ENCODE data around the gene DUSP15. TPM values are rescaled to one million over a fixed set of nuclear protein-coding genes. Genes with fewer than 3 reads are reported as not detected.
"Not testable (repeated sequence)": the region's sequence is repeated elsewhere in the genome, so short reads cannot be mapped to it uniquely, and the experiment has no call there.

DUSP15 gene
- polyA plus RNA-seq, 1 donor (not counting 4 experiments of a cell fraction or from before 2014, with no cell fraction given) = not detected

GRCh38 chr20:31816221-31816620 is 54.1 kb downstream of the DUSP15 start:
- H3K27me3 ChIP-seq (ENCODE audit: control insufficient read depth, extremely low read depth, insufficient read depth, low read length) = peaks cover 4% of the 10 kb centered on the region
- H3K27ac ChIP-seq (ENCODE audit: control insufficient read depth, insufficient read depth, low read length) = no peak overlapping the region
- H2AFZ ChIP-seq (ENCODE audit: control insufficient read depth, low read length) = no peak overlapping the region
- no peaks in the 10 kb centered on the region for H3K79me2 ChIP-seq (ENCODE audit: control insufficient read depth, insufficient read depth, low read length)
- no peak for TF ChIP-seq EZH2 (IDR thresholded peaks at IDR 0.05; ENCODE audit: low read length)
- no peak for TF ChIP-seq CTCF (optimal IDR thresholded peaks at IDR 0.05 in 1 of 3, IDR thresholded peaks at IDR 0.05 in 1 of 3, conservative IDR thresholded peaks at IDR 0.05 in 1 of 3; ENCODE audit: extremely low read depth in 1 of 3, insufficient read depth in 2 of 3, low read length in 3 of 3)
- no peaks in the 10 kb centered on the region for H3K4me1 ChIP-seq (ENCODE audit: control insufficient read depth, extremely low read depth, insufficient read depth, low read length)
- no peaks in the 10 kb centered on the region for H4K20me1 ChIP-seq (ENCODE audit: control insufficient read depth, extremely low read depth, insufficient read depth, low read length)
- DNase-seq (ENCODE audit: low read depth, low spot score) (no peak), FAIRE-seq (no peak)
- H3K9me3 ChIP-seq (ENCODE audit: control insufficient read depth, low read depth, low read length) = no peaks in the 10 kb centered on the region
- no peak overlapping the region for H3K4me2 ChIP-seq (ENCODE audit: control insufficient read depth, extremely low read depth, insufficient read depth, low read depth, low read length)
- dilution Hi-C loops (cut with MboI; ENCODE audit: extremely low pct_ligation_motif_present, low sequenced_read_pairs) = no loop called here
- H3K9me1 ChIP-seq (ENCODE audit: control insufficient read depth, extremely low read depth, insufficient read depth, low read length) = no peaks in the 10 kb centered on the region
- no peak overlapping the region for H3K4me3 ChIP-seq (ENCODE audit: control insufficient read depth in 2 of 3, extremely low read depth in 1 of 3, insufficient read depth in 2 of 3, low read depth in 1 of 3, low read length in 3 of 3)
- H3K36me3 ChIP-seq (ENCODE audit: control insufficient read depth in 2 of 2, extremely low read depth in 1 of 2, insufficient read depth in 2 of 2, low read length in 2 of 2) = no peaks in the 10 kb centered on the region
- no peak overlapping the region for H3K9ac ChIP-seq (ENCODE audit: control insufficient read depth, extremely low read depth, insufficient read depth, low read length)

GRCh38 chr20:31815408-31816188 is 54.7 kb downstream of the DUSP15 start:
- Histone ChIP-seq H3K79me2 (ENCODE audit: control insufficient read depth, insufficient read depth, low read length) (no peaks in the 10 kb centered on the region), H3K4me1 (ENCODE audit: control insufficient read depth, extremely low read depth, insufficient read depth, low read length) (no peaks in the 10 kb centered on the region), H3K9me1 (ENCODE audit: control insufficient read depth, extremely low read depth, insufficient read depth, low read length) (no peaks in the 10 kb centered on the region), H3K27me3 (ENCODE audit: control insufficient read depth, extremely low read depth, insufficient read depth, low read length) (peaks cover 4% of the 10 kb centered on the region), H3K27ac (ENCODE audit: control insufficient read depth, insufficient read depth, low read length) (no peak overlapping the region), H3K9ac (ENCODE audit: control insufficient read depth, extremely low read depth, insufficient read depth, low read length) (no peak overlapping the region), H3K36me3 (ENCODE audit: control insufficient read depth in 2 of 2, extremely low read depth in 1 of 2, insufficient read depth in 2 of 2, low read length in 2 of 2) (no peaks in the 10 kb centered on the region), H3K4me3 (ENCODE audit: control insufficient read depth in 2 of 3, extremely low read depth in 1 of 3, insufficient read depth in 2 of 3, low read depth in 1 of 3, low read length in 3 of 3) (no peak overlapping the region), H2AFZ (ENCODE audit: control insufficient read depth, low read length) (no peak overlapping the region), H3K9me3 (ENCODE audit: control insufficient read depth, low read depth, low read length) (no peaks in the 10 kb centered on the region), H3K4me2 (ENCODE audit: control insufficient read depth, extremely low read depth, insufficient read depth, low read depth, low read length) (no peak overlapping the region), H4K20me1 (ENCODE audit: control insufficient read depth, extremely low read depth, insufficient read depth, low read length) (no peaks in the 10 kb centered on the region)
- TF ChIP-seq CTCF (optimal IDR thresholded peaks at IDR 0.05 in 1 of 3, IDR thresholded peaks at IDR 0.05 in 1 of 3, conservative IDR thresholded peaks at IDR 0.05 in 1 of 3; ENCODE audit: extremely low read depth in 1 of 3, insufficient read depth in 2 of 3, low read length in 3 of 3) (no peak), EZH2 (IDR thresholded peaks at IDR 0.05; ENCODE audit: low read length) (no peak)
- DNase-seq (ENCODE audit: low read depth, low spot score) (no peak), FAIRE-seq (no peak)
- dilution Hi-C loops (cut with MboI; ENCODE audit: extremely low pct_ligation_motif_present, low sequenced_read_pairs) = no loop called here

- H3K9ac ChIP-seq (ENCODE audit: control insufficient read depth, extremely low read depth, insufficient read depth, low read length); H3K9me1 ChIP-seq (ENCODE audit: control insufficient read depth, extremely low read depth, insufficient read depth, low read length); H3K27me3 ChIP-seq (ENCODE audit: control insufficient read depth, extremely low read depth, insufficient read depth, low read length); H3K79me2 ChIP-seq (ENCODE audit: control insufficient read depth, insufficient read depth, low read length); dilution Hi-C loops (cut with MboI; ENCODE audit: extremely low pct_ligation_motif_present, low sequenced_read_pairs); H2AFZ ChIP-seq (ENCODE audit: control insufficient read depth, low read length); H3K4me1 ChIP-seq (ENCODE audit: control insufficient read depth, extremely low read depth, insufficient read depth, low read length); H4K20me1 ChIP-seq (ENCODE audit: control insufficient read depth, extremely low read depth, insufficient read depth, low read length); H3K4me2 ChIP-seq (ENCODE audit: control insufficient read depth, extremely low read depth, insufficient read depth, low read depth, low read length); DNase-seq (ENCODE audit: low read depth, low spot score); H3K36me3 ChIP-seq (ENCODE audit: control insufficient read depth in 2 of 2, extremely low read depth in 1 of 2, insufficient read depth in 2 of 2, low read length in 2 of 2); H3K4me3 ChIP-seq (ENCODE audit: control insufficient read depth in 2 of 3, extremely low read depth in 1 of 3, insufficient read depth in 2 of 3, low read depth in 1 of 3, low read length in 3 of 3); H3K27ac ChIP-seq (ENCODE audit: control insufficient read depth, insufficient read depth, low read length); H3K9me3 ChIP-seq (ENCODE audit: control insufficient read depth, low read depth, low read length); FAIRE-seq: not testable (repeated sequence)
These were observed 56.2 kb downstream of the DUSP15 start for GRCh38 chr20:31814142-31814541.

Measured in keratinocyte (primary cell).